HUES6 (cell line): ENCODE measurements around the gene RAPGEF6.

Experiments used
- H3K27ac ChIP-seq: 2 replicates; pipeline ENCODE4 v1.7.0; 2013; ENCODE audit warnings: low read depth, mild to moderate bottlenecking, low read length, inconsistent platforms
- H3K27me3 ChIP-seq: 2 replicates; pipeline ENCODE4 v1.6.1; 2013; ENCODE audit warnings: low read length; ENCODE audit not compliant: control insufficient read depth, insufficient read depth
- H3K36me3 ChIP-seq: 2 replicates; pipeline ENCODE4 v1.6.1; 2013; ENCODE audit warnings: low read length; ENCODE audit not compliant: control insufficient read depth, insufficient read depth
- H3K4me1 ChIP-seq: 2 replicates; pipeline ENCODE4 v1.6.1; 2013; ENCODE audit warnings: low read length; ENCODE audit not compliant: control insufficient read depth, insufficient read depth
- H3K4me3 ChIP-seq: 2 replicates; pipeline ENCODE4 v1.5.1; 2013; ENCODE audit warnings: low read depth, low read length
- H3K9ac ChIP-seq: one replicate; pipeline ENCODE4 v1.6.1; 2013; ENCODE audit warnings: mild to moderate bottlenecking, low read length
- H3K9me3 ChIP-seq: 2 replicates; pipeline ENCODE4 v1.6.1; 2013; ENCODE audit warnings: low read depth, low read length; ENCODE audit not compliant: control insufficient read depth, insufficient read depth

RAPGEF6 gene

GRCh38 chr5:131541071-131541470 lies 94.0 kb downstream of the RAPGEF6 start:
- H3K4me3 ChIP-seq: no peak overlapping the region
- no peaks in the 10 kb centered on the region for H3K4me1 ChIP-seq
- H3K27me3 ChIP-seq: no peaks in the 10 kb centered on the region
- no peak overlapping the region for H3K9ac ChIP-seq
- peaks cover 2% of the 10 kb centered on the region; the same call in 1 of the 2 replicates for H3K36me3 ChIP-seq
- H3K27ac ChIP-seq: no peak overlapping the region
- no peaks in the 10 kb centered on the region for H3K9me3 ChIP-seq

GRCh38 chr5:131539251-131539650 lies 95.8 kb downstream of the RAPGEF6 start:
- Histone ChIP-seq H3K9ac (no peak overlapping the region), H3K27ac (no peak overlapping the region), H3K4me3 (no peak overlapping the region), H3K4me1 (no peaks in the 10 kb centered on the region), H3K9me3 (no peaks in the 10 kb centered on the region), H3K27me3 (no peaks in the 10 kb centered on the region), H3K36me3 (peaks cover 2% of the 10 kb centered on the region; the same call in 1 of the 2 replicates)

GRCh38 chr5:131538177-131538593 lies 96.8 kb downstream of the RAPGEF6 start:
- H3K27me3 ChIP-seq: no peaks in the 10 kb centered on the region
- H3K36me3 ChIP-seq: peaks cover 2% of the 10 kb centered on the region; the same call in 1 of the 2 replicates
- no peak overlapping the region for H3K27ac ChIP-seq
- H3K9ac ChIP-seq: no peak overlapping the region
- H3K4me1 ChIP-seq: no peaks in the 10 kb centered on the region
- no peaks in the 10 kb centered on the region for H3K9me3 ChIP-seq
- H3K4me3 ChIP-seq: no peak overlapping the region

GRCh38 chr5:131536850-131537448 lies 98.1 kb downstream of the RAPGEF6 start:
- Histone ChIP-seq H3K9ac (no peak overlapping the region), H3K9me3 (no peaks in the 10 kb centered on the region), H3K4me1 (no peaks in the 10 kb centered on the region), H3K27me3 (no peaks in the 10 kb centered on the region), H3K27ac (no peak overlapping the region), H3K4me3 (no peak overlapping the region), H3K36me3 (peaks cover 2% of the 10 kb centered on the region; the same call in 1 of the 2 replicates)

GRCh38 chr5:131536211-131536826 lies 98.7 kb downstream of the RAPGEF6 start:
- Histone ChIP-seq H3K27me3 (no peaks in the 10 kb centered on the region), H3K4me3 (no peak overlapping the region), H3K9me3 (no peaks in the 10 kb centered on the region), H3K36me3 (peaks cover 2% of the 10 kb centered on the region; the same call in 1 of the 2 replicates), H3K27ac (no peak overlapping the region), H3K9ac (no peak overlapping the region), H3K4me1 (no peaks in the 10 kb centered on the region; the same call in 1 of the 2 replicates)

- no peak overlapping the region for H3K27ac ChIP-seq
- H3K9me3 ChIP-seq: no peaks in the 10 kb centered on the region
- H3K4me3 ChIP-seq: no peak overlapping the region
- H3K4me1 ChIP-seq: peaks cover 6% of the 10 kb centered on the region
- peaks cover 2% of the 10 kb centered on the region; the same call in 1 of the 2 replicates for H3K36me3 ChIP-seq
- no peak overlapping the region for H3K9ac ChIP-seq
- H3K27me3 ChIP-seq: no peaks in the 10 kb centered on the region
Measured at GRCh38 chr5:131534974-131535373, 100.1 kb downstream of the RAPGEF6 start.

- H3K27me3 ChIP-seq: no peaks in the 10 kb centered on the region
- peaks cover 6% of the 10 kb centered on the region for H3K4me1 ChIP-seq
Measured at GRCh38 chr5:131533836-131534235, 101.2 kb downstream of the RAPGEF6 start.

GRCh38 chr5:131532031-131532640 lies 102.9 kb downstream of the RAPGEF6 start:
- Histone ChIP-seq H3K9me3 (no peaks in the 10 kb centered on the region), H3K27ac (no peak overlapping the region), H3K9ac (no peak overlapping the region), H3K36me3 (no peaks in the 10 kb centered on the region), H3K27me3 (no peaks in the 10 kb centered on the region), H3K4me3 (no peak overlapping the region), H3K4me1 (peaks cover 6% of the 10 kb centered on the region)

More at GRCh38 chr5:131533836-131534235, 101.2 kb downstream of the RAPGEF6 start:
- Histone ChIP-seq H3K4me3 (no peak overlapping the region), H3K9me3 (no peaks in the 10 kb centered on the region), H3K9ac (no peak overlapping the region), H3K36me3 (peaks cover 2% of the 10 kb centered on the region; the same call in 1 of the 2 replicates), H3K27ac (no peak overlapping the region)

GRCh38 chr5:131530706-131531331 lies 104.2 kb downstream of the RAPGEF6 start:
- H3K27me3 ChIP-seq: no peaks in the 10 kb centered on the region
- no peak overlapping the region for H3K27ac ChIP-seq
- no peak overlapping the region for H3K9ac ChIP-seq
- no peaks in the 10 kb centered on the region for H3K36me3 ChIP-seq
- H3K4me3 ChIP-seq: no peak overlapping the region
- H3K9me3 ChIP-seq: no peaks in the 10 kb centered on the region
- peaks cover 6% of the 10 kb centered on the region for H3K4me1 ChIP-seq

GRCh38 chr5:131528682-131529081 lies 106.3 kb downstream of the RAPGEF6 start:
- H3K27ac ChIP-seq: no peak overlapping the region
- H3K4me3 ChIP-seq: no peak overlapping the region
- no peaks in the 10 kb centered on the region for H3K27me3 ChIP-seq
- no peaks in the 10 kb centered on the region for H3K9me3 ChIP-seq
- no peak overlapping the region for H3K9ac ChIP-seq
- peaks cover 6% of the 10 kb centered on the region for H3K4me1 ChIP-seq
- no peaks in the 10 kb centered on the region for H3K36me3 ChIP-seq

- no peak overlapping the region for H3K27ac ChIP-seq
- no peaks in the 10 kb centered on the region for H3K36me3 ChIP-seq
- H3K27me3 ChIP-seq: no peaks in the 10 kb centered on the region
- peaks cover 2% of the 10 kb centered on the region for H3K4me1 ChIP-seq
- H3K4me3 ChIP-seq: no peak overlapping the region
- no peaks in the 10 kb centered on the region for H3K9me3 ChIP-seq
- H3K9ac ChIP-seq: no peak overlapping the region
Measured at GRCh38 chr5:131525805-131526204, 109.2 kb downstream of the RAPGEF6 start.
